Karpas-422 (cell line): ENCODE measurements around the gene ISCA2. TPM values are rescaled to one million over a fixed set of nuclear protein-coding genes. Genes with fewer than 3 reads are reported as not detected.
A peak's percentile ranks its signal among the peaks of the same experiment; 100 is the strongest.

Experiments used
- DNase-seq: peaks from one replicate; pipeline ENCODE4 v3.0.0-alpha.2; 2015
- H2AFZ ChIP-seq: fragments of 200-600 bp; sonication (generic); 2 replicates; pipeline ENCODE4 v1.6.1; 2014; ENCODE audit warnings: antibody characterized with exemption, low read length, mixed read lengths
- H3K27ac ChIP-seq: fragments of 200-600 bp; sonication (generic); 2 replicates; pipeline ENCODE4 v1.5.1; 2014; ENCODE audit warnings: mild to moderate bottlenecking, low read length, moderate library complexity
- H3K27me3 ChIP-seq: fragments of 200-600 bp; sonication (generic); 2 replicates; pipeline ENCODE4 v1.6.1; 2014; ENCODE audit warnings: low read length, mixed read lengths
- H3K36me3 ChIP-seq: fragments of 200-600 bp; sonication (generic); 2 replicates; pipeline ENCODE4 v1.6.1; 2014; ENCODE audit warnings: low read length, mixed read lengths; ENCODE audit not compliant: insufficient read depth
- H3K4me1 ChIP-seq: fragments of 200-600 bp; sonication (generic); 2 replicates; pipeline ENCODE4 v1.6.1; 2014; ENCODE audit warnings: mild to moderate bottlenecking, low read length, mixed read lengths
- H3K4me2 ChIP-seq: fragments of 200-600 bp; sonication (generic); 2 replicates; pipeline ENCODE4 v1.6.1; 2014; ENCODE audit warnings: low read length, low read depth, mild to moderate bottlenecking; ENCODE audit not compliant: poor library complexity, severe bottlenecking
- H3K4me3 ChIP-seq: fragments of 200-600 bp; sonication (generic); 2 replicates; pipeline ENCODE4 v1.5.1; 2014; ENCODE audit warnings: mild to moderate bottlenecking, antibody characterized with exemption, low read length, mixed read lengths
- H3K79me2 ChIP-seq: fragments of 200-600 bp; sonication (generic); 2 replicates; pipeline ENCODE4 v1.6.1; 2014; ENCODE audit warnings: mild to moderate bottlenecking, low read length, mixed read lengths
- H3K9ac ChIP-seq: fragments of 200-600 bp; sonication (generic); 2 replicates; pipeline ENCODE4 v1.6.0; 2014; ENCODE audit warnings: low read length
- H3K9me2 ChIP-seq: fragments of 200-600 bp; sonication (generic), shearing (Covaris generic); replicated peaks from 2 replicates; pipeline ENCODE4 v1.6.0; 2014; ENCODE audit warnings: mild to moderate bottlenecking, low read length, moderate library complexity; ENCODE audit not compliant: insufficient read depth
- H3K9me3 ChIP-seq: fragments of 300-700, 200-600 bp; sonication (generic); 2 replicates; pipeline ENCODE4 v1.6.1; 2014; ENCODE audit warnings: low read length, mixed read lengths
- H4K20me1 ChIP-seq: fragments of 200-600 bp; sonication (generic); 2 replicates; pipeline ENCODE4 v1.6.1; 2014; ENCODE audit warnings: mild to moderate bottlenecking, antibody characterized with exemption, low read length, low read depth; ENCODE audit not compliant: insufficient read depth
- total RNA-seq: library from RNA; depleted of rRNA; stranded (reverse); fragments of >200 nt; shearing (Covaris generic); gene quantifications from 2 replicates; pipeline ENCODE4 v1.2.3, GENCODE V29; 2014; ENCODE audit warnings: low replicate concordance

Gene ISCA2
- total RNA-seq, 1 experiment from 2014 or later = 40.0 TPM

- Histone ChIP-seq H3K9me2 (no peaks in the 10 kb centered on the region), H3K4me3 (no peak overlapping the region), H3K36me3 (no peaks in the 10 kb centered on the region), H3K79me2 (no peaks in the 10 kb centered on the region), H2AFZ (no peak overlapping the region), H3K9me3 (no peaks in the 10 kb centered on the region), H3K9ac (no peak overlapping the region), H3K4me2 (no peak overlapping the region), H3K4me1 (peaks cover 11% of the 10 kb centered on the region), H3K27ac (no peak overlapping the region), H4K20me1 (peaks cover 3% of the 10 kb centered on the region; the same call in 1 of the 2 replicates), H3K27me3 (no peaks in the 10 kb centered on the region)
- no peak for DNase-seq
Measured at GRCh38 chr14:74501691-74502090, 8.1 kb downstream of the ISCA2 start.

GRCh38 chr14:74502236-74503019 is 8.9 kb downstream of the ISCA2 start:
- peaks cover 3% of the 10 kb centered on the region; the same call in 1 of the 2 replicates for H4K20me1 ChIP-seq
- no peak overlapping the region for H3K4me2 ChIP-seq
- H3K9me3 ChIP-seq = no peaks in the 10 kb centered on the region
- no peaks in the 10 kb centered on the region for H3K27me3 ChIP-seq
- H3K4me3 ChIP-seq = no peak overlapping the region
- no peaks in the 10 kb centered on the region for H3K79me2 ChIP-seq
- no peak overlapping the region for H3K9ac ChIP-seq
- H3K9me2 ChIP-seq = no peaks in the 10 kb centered on the region
- H3K4me1 ChIP-seq = peaks cover 19% of the 10 kb centered on the region
- DNase-seq = peak; percentile 87
- H3K27ac ChIP-seq = no peak overlapping the region
- H3K36me3 ChIP-seq = no peaks in the 10 kb centered on the region
- no peak overlapping the region for H2AFZ ChIP-seq

GRCh38 chr14:74503291-74503937 is 9.8 kb downstream of the ISCA2 start:
- no peaks in the 10 kb centered on the region for H3K36me3 ChIP-seq
- H3K9ac ChIP-seq = no peak overlapping the region
- no peak for DNase-seq
- no peaks in the 10 kb centered on the region for H3K9me3 ChIP-seq
- no peaks in the 10 kb centered on the region for H3K79me2 ChIP-seq
- no peak overlapping the region for H3K27ac ChIP-seq
- H3K27me3 ChIP-seq = no peaks in the 10 kb centered on the region
- H3K4me3 ChIP-seq = no peak overlapping the region
- no peak overlapping the region for H3K4me2 ChIP-seq
- H2AFZ ChIP-seq = no peak overlapping the region
- H4K20me1 ChIP-seq = peaks cover 3% of the 10 kb centered on the region; the same call in 1 of the 2 replicates
- no peaks in the 10 kb centered on the region for H3K9me2 ChIP-seq
- peaks cover 24% of the 10 kb centered on the region for H3K4me1 ChIP-seq

DNA sequence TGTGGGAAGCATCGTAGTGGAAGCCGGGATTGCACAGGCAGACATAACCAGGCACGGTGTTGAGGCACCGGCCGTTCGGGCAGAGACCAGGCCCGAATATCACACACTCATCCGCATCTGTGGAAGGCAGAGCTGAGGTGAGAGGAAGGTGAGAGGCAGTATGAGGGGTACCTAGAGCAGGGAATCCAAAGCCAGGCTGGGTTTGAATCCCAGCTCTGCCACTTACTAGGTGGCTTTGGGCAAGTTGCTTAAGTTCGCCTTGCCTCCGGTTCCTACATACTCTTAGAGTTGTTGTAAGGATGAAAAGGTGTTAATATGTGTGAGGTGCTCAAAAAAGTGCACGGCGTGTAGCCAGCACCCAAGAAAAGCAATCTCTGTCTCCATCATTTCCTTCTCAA is 10.4 kb downstream of the ISCA2 start:
- H3K9ac ChIP-seq = no peak overlapping the region
- peaks cover 24% of the 10 kb centered on the region for H3K4me1 ChIP-seq
- H3K9me3 ChIP-seq = no peaks in the 10 kb centered on the region

DNA sequence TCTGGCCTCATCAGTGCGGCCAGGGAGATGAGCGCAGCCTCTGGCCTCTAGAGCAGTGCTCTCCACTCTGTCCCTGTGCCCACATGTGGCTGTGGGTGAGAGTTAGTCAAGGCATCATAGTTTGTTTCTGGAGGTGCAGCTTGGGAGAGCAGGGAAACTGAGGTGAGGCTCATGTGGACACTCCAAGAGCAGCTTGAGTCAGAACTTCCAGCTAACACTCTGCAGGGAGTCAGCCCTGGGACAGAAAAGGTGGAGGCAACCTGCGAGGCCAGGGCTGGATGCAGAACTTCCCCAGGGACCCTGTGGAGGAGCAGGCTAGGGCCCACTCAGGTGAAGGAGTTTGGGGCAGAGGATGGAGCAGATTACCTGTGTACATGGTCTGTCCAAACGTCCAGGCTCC is 10.8 kb downstream of the ISCA2 start:
- no peak overlapping the region for H3K4me2 ChIP-seq
- H3K9me2 ChIP-seq = no peaks in the 10 kb centered on the region
- no peak overlapping the region for H3K4me3 ChIP-seq
- no peaks in the 10 kb centered on the region for H3K9me3 ChIP-seq
- peaks cover 24% of the 10 kb centered on the region for H3K4me1 ChIP-seq
- H2AFZ ChIP-seq = no peak overlapping the region
- H4K20me1 ChIP-seq = peaks cover 3% of the 10 kb centered on the region; the same call in 1 of the 2 replicates
- H3K27me3 ChIP-seq = no peaks in the 10 kb centered on the region
- no peak for DNase-seq
- H3K27ac ChIP-seq = no peak overlapping the region
- no peaks in the 10 kb centered on the region for H3K36me3 ChIP-seq
- no peaks in the 10 kb centered on the region for H3K79me2 ChIP-seq
- no peak overlapping the region for H3K9ac ChIP-seq

More for the DNA sequence above, 10.4 kb downstream of the ISCA2 start:
- Histone ChIP-seq H2AFZ (no peak overlapping the region), H3K27ac (no peak overlapping the region), H3K4me3 (no peak overlapping the region), H3K4me2 (no peak overlapping the region), H4K20me1 (peaks cover 3% of the 10 kb centered on the region; the same call in 1 of the 2 replicates), H3K36me3 (no peaks in the 10 kb centered on the region), H3K9me2 (no peaks in the 10 kb centered on the region), H3K79me2 (no peaks in the 10 kb centered on the region), H3K27me3 (no peaks in the 10 kb centered on the region)
- DNase-seq = no peak

- no peaks in the 10 kb centered on the region for H3K27me3 ChIP-seq
- H3K9me2 ChIP-seq = no peaks in the 10 kb centered on the region
- no peaks in the 10 kb centered on the region for H3K9me3 ChIP-seq
- H3K4me2 ChIP-seq = no peak overlapping the region
- no peak for DNase-seq
- no peaks in the 10 kb centered on the region for H3K36me3 ChIP-seq
- peaks cover 24% of the 10 kb centered on the region for H3K4me1 ChIP-seq
- H4K20me1 ChIP-seq = peaks cover 3% of the 10 kb centered on the region; the same call in 1 of the 2 replicates
- no peak overlapping the region for H2AFZ ChIP-seq
- H3K4me3 ChIP-seq = no peak overlapping the region
- no peak overlapping the region for H3K27ac ChIP-seq
- H3K79me2 ChIP-seq = no peaks in the 10 kb centered on the region
- H3K9ac ChIP-seq = no peak overlapping the region
Measured at GRCh38 chr14:74504874-74505720, 11.5 kb downstream of the ISCA2 start.

GRCh38 chr14:74505831-74506230 is 12.3 kb downstream of the ISCA2 start:
- H3K4me2 ChIP-seq = peak overlapping the region; percentile 46

More at GRCh38 chr14:74505831-74506230, 12.3 kb downstream of the ISCA2 start:
- Histone ChIP-seq H3K4me3 (no peak overlapping the region; the same call in 1 of the 2 replicates), H3K36me3 (no peaks in the 10 kb centered on the region), H3K27ac (peak overlapping the region; percentile 58), H3K79me2 (no peaks in the 10 kb centered on the region), H3K9me3 (no peaks in the 10 kb centered on the region), H3K27me3 (no peaks in the 10 kb centered on the region), H4K20me1 (peaks cover 3% of the 10 kb centered on the region; the same call in 1 of the 2 replicates), H3K4me1 (peaks cover 24% of the 10 kb centered on the region), H2AFZ (no peak overlapping the region; the same call in 1 of the 2 replicates), H3K9me2 (no peaks in the 10 kb centered on the region), H3K9ac (peak overlapping the region; percentile 40)
- no peak for DNase-seq
